ENCODE measurements around the gene ZNF791. TPM values are rescaled to one million over a fixed set of nuclear protein-coding genes. Genes with fewer than 3 reads are reported as not detected.

ZNF791 gene
- total and polyA plus RNA-seq, 2 of the 13 experiments (the other 11 are each of a cell fraction or from before 2014, with no cell fraction given), result 12.8 to 17.4 TPM

DNA sequence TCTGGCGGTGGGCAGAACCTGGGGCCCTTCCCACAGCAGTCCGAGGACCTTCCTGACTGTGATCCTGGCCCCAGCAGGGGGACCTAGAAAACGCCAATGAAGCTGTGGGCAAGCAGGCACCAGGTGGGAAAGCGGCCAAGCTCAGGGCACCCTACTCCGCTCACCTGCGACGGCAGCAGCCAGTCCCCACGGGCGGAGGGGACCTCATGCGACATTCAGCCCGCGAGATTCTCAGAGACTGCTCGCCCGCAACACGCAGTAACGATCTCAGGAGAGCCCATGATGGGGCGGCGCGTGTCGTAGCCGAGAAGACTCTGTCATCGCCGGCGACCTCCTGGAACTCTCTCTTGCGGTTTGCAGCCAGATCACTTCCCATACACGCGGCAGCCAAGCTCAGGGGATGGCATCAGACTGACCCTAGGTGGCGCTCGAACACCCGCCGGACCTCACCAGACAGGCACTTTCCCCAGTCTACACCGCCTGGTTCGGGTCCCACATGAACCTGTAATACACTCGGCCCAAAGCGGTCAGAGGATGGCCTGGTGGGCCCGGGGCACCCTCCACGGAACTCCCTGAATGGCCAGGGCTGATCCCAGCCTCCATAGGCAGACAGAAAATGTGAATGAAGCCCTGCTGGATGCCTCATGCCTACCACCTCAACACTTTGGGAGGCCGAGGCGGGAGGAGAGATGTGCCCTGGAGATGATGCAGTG is 29.3 kb downstream of the ZNF791 start (continued):
- TF ChIP-seq CAMTA2 (CRISPR knock-in tag; IDR thresholded peaks at IDR 0.05; ENCODE audit: borderline replicate concordance), result 0 out of 2 replicates have a peak, but pooled peaks have one; percentile 20
- peak; percentile 21; the same call in 1 of the 2 replicates for TF ChIP-seq ZNF691 (CRISPR knock-in tag; IDR thresholded peaks at IDR 0.05; ENCODE audit: borderline replicate concordance, low read depth)
- 0 out of 2 replicates have a peak, but pooled peaks have one; percentile 24 for TF ChIP-seq SOX5 (CRISPR knock-in tag; IDR thresholded peaks at IDR 0.05; ENCODE audit: borderline replicate concordance)
- TF ChIP-seq CBFB (CRISPR knock-in tag; IDR thresholded peaks at IDR 0.05), result peak; percentile 75
- no peak for TF ChIP-seq GPN1 (CRISPR knock-in tag; IDR thresholded peaks at IDR 0.05; ENCODE audit: borderline replicate concordance)
- peak; percentile 17; the same call in 1 of the 2 replicates for TF ChIP-seq CREB1 (IDR thresholded peaks at IDR 0.05)
- no peak for TF ChIP-seq CREB1 (CRISPR knock-in tag; IDR thresholded peaks at IDR 0.05)
- peak; percentile 47; the same call in 1 of the 2 replicates for TF ChIP-seq RXRA (CRISPR knock-in tag; IDR thresholded peaks at IDR 0.05)
- peak; percentile 19; the same call in 1 of the 2 replicates for TF ChIP-seq FOSL2 (CRISPR knock-in tag; IDR thresholded peaks at IDR 0.05)
- TF ChIP-seq, protein P1, sequence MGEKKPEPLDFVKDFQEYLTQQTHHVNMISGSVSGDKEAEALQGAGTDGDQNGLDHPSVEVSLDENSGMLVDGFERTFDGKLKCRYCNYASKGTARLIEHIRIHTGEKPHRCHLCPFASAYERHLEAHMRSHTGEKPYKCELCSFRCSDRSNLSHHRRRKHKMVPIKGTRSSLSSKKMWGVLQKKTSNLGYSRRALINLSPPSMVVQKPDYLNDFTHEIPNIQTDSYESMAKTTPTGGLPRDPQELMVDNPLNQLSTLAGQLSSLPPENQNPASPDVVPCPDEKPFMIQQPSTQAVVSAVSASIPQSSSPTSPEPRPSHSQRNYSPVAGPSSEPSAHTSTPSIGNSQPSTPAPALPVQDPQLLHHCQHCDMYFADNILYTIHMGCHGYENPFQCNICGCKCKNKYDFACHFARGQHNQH (CRISPR knock-in tag; IDR thresholded peaks at IDR 0.05), result peak; percentile 34; the same call in 1 of the 2 replicates
- 0 out of 2 replicates have a peak, but pooled peaks have one; percentile 60 for TF ChIP-seq ZNF34 (CRISPR knock-in tag; IDR thresholded peaks at IDR 0.05; ENCODE audit: borderline replicate concordance)
- TF ChIP-seq NFKBIZ (CRISPR knock-in tag; IDR thresholded peaks at IDR 0.05), result peak; percentile 43; the same call in 1 of the 2 replicates
- TF ChIP-seq ZNF124 (CRISPR knock-in tag; IDR thresholded peaks at IDR 0.05), result peak; percentile 65; the same call in 1 of the 2 replicates
- TF ChIP-seq ZMYM3 (CRISPR knock-in tag; IDR thresholded peaks at IDR 0.05), result peak; percentile 56; the same call in 1 of the 2 replicates
- 0 out of 2 replicates have a peak, but pooled peaks have one; percentile 15 for TF ChIP-seq ZNF205 (CRISPR knock-in tag; IDR thresholded peaks at IDR 0.05)
- TF ChIP-seq HDAC1 (CRISPR knock-in tag; IDR thresholded peaks at IDR 0.05), result no peak
- TF ChIP-seq ZNF350 (CRISPR knock-in tag; IDR thresholded peaks at IDR 0.05; ENCODE audit: borderline replicate concordance, low read depth), result peak; percentile 36; the same call in 1 of the 2 replicates
- no peak for TF ChIP-seq KLF11 (CRISPR knock-in tag; IDR thresholded peaks at IDR 0.05)
- TF ChIP-seq ZNF280D (CRISPR knock-in tag; IDR thresholded peaks at IDR 0.05), result 0 out of 2 replicates have a peak, but pooled peaks have one; percentile 30
- TF ChIP-seq THAP11 (CRISPR knock-in tag; IDR thresholded peaks at IDR 0.05), result peak; percentile 25; the same call in 1 of the 2 replicates
- TF ChIP-seq NRL (CRISPR knock-in tag; IDR thresholded peaks at IDR 0.05; ENCODE audit: borderline replicate concordance), result peak; percentile 50; the same call in 1 of the 2 replicates
- TF ChIP-seq ARHGAP35 (CRISPR knock-in tag; IDR thresholded peaks at IDR 0.05; ENCODE audit: borderline replicate concordance), result peak; percentile 47; the same call in 1 of the 2 replicates
- TF ChIP-seq MXD4 (CRISPR knock-in tag; IDR thresholded peaks at IDR 0.05), result 0 out of 2 replicates have a peak, but pooled peaks have one; percentile 38
- TF ChIP-seq ARNTL (CRISPR knock-in tag; IDR thresholded peaks at IDR 0.05), result 0 out of 2 replicates have a peak, but pooled peaks have one; percentile 24
